ENCODE measurements around the gene SARM1.

The SARM1 gene

DNA sequence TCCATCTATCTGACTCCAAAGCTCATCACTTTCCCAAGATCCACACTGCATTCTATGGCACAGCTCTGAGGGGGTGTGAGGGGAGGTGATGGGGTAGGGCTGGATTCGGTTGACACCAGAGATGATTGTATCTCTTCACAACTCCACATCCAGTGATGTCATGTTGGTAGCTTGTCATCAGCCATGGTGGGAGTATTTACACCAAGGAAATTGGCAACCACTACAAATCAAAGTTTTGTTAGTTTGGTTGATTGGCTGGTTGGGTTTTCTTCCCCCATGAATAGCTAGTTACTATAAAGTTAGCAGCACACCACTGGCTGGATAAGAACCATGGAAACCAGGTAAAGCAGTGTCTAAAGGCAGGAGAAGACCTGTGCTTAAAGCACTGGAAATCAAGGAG is 19.5 kb downstream of the SARM1 start:
- H3K18ac ChIP-seq (ENCODE audit: low read depth in 1 of 2, low read length in 2 of 2), result no peak overlapping the region
- H4K8ac ChIP-seq (ENCODE audit: low read length), result no peak overlapping the region
- no peak overlapping the region for H3K23ac ChIP-seq (ENCODE audit: low read length in 2 of 2)
- no peak overlapping the region for H2BK12ac ChIP-seq (ENCODE audit: low read length in 2 of 2)
- no peak overlapping the region for H2BK5ac ChIP-seq (ENCODE audit: low read depth, low read length, poor library complexity, severe bottlenecking)
- no peak overlapping the region for H3K4me2 ChIP-seq (ENCODE audit: low read length, poor library complexity, severe bottlenecking)
- H3K9me3 ChIP-seq (ENCODE audit: control insufficient read depth, low read length), result no peaks in the 10 kb centered on the region
- H3K36me3 ChIP-seq (ENCODE audit: control insufficient read depth in 1 of 2, insufficient read depth in 2 of 2, low read depth in 1 of 2, low read length in 2 of 2), result peaks cover 7 to 32% of the 10 kb centered on the region in 2 experiments
- no peak overlapping the region for H3K14ac ChIP-seq (ENCODE audit: low read length in 2 of 2)
- no peak overlapping the region for H2BK15ac ChIP-seq (ENCODE audit: low read depth, poor library complexity, severe bottlenecking)
- no CpG with 5 or more reads among the region's 1 CpG for WGBS
- H4K91ac ChIP-seq (ENCODE audit: low read length), result no peak overlapping the region
- no peak overlapping the region for H3K4me3 ChIP-seq (ENCODE audit: insufficient read depth in 1 of 2, low read depth in 1 of 2, low read length in 2 of 2)
- no peak for DNase-seq
- H3K27ac ChIP-seq (ENCODE audit: low read length, poor library complexity, severe bottlenecking), result no peak overlapping the region
- H3K27me3 ChIP-seq (ENCODE audit: control insufficient read depth in 1 of 2, insufficient read depth in 1 of 2, low read length in 2 of 2), result no peaks in the 10 kb centered on the region
- H3K79me1 ChIP-seq (replicated peaks; ENCODE audit: low read length, poor library complexity, severe bottlenecking), result no peaks in the 10 kb centered on the region
- H2BK120ac ChIP-seq (ENCODE audit: low read depth, low read length), result no peak overlapping the region
- H2AFZ ChIP-seq (ENCODE audit: low read depth, low read length), result no peak overlapping the region
- H3K9ac ChIP-seq (ENCODE audit: low read length), result no peak overlapping the region
- no peaks in the 10 kb centered on the region for H3K4me1 ChIP-seq (ENCODE audit: control insufficient read depth, insufficient read depth, low read depth, low read length)
- no peak overlapping the region for H2AK5ac ChIP-seq (ENCODE audit: low read length, severe bottlenecking)
- H3K4ac ChIP-seq (ENCODE audit: low read depth in 1 of 2, low read length in 2 of 2), result no peak overlapping the region

GRCh38 chr17:28391401-28391800 is 19.9 kb downstream of the SARM1 start:
- Histone ChIP-seq H3K23ac (ENCODE audit: low read length in 2 of 2) (no peak overlapping the region), H4K91ac (ENCODE audit: low read length) (no peak overlapping the region), H3K27ac (ENCODE audit: low read length, poor library complexity, severe bottlenecking) (no peak overlapping the region), H3K9me3 (ENCODE audit: control insufficient read depth, low read length) (no peaks in the 10 kb centered on the region), H2BK15ac (ENCODE audit: low read depth, poor library complexity, severe bottlenecking) (no peak overlapping the region), H3K79me1 (replicated peaks; ENCODE audit: low read length, poor library complexity, severe bottlenecking) (no peaks in the 10 kb centered on the region), H2BK5ac (ENCODE audit: low read depth, low read length, poor library complexity, severe bottlenecking) (no peak overlapping the region), H3K27me3 (ENCODE audit: control insufficient read depth in 1 of 2, insufficient read depth in 1 of 2, low read length in 2 of 2) (no peaks in the 10 kb centered on the region), H2BK120ac (ENCODE audit: low read depth, low read length) (no peak overlapping the region), H4K8ac (ENCODE audit: low read length) (no peak overlapping the region), H3K4ac (ENCODE audit: low read depth in 1 of 2, low read length in 2 of 2) (no peak overlapping the region), H3K18ac (ENCODE audit: low read depth in 1 of 2, low read length in 2 of 2) (no peak overlapping the region), H3K9ac (ENCODE audit: low read length) (no peak overlapping the region), H3K36me3 (ENCODE audit: control insufficient read depth in 1 of 2, insufficient read depth in 2 of 2, low read depth in 1 of 2, low read length in 2 of 2) (peaks cover 10 to 34% of the 10 kb centered on the region in 2 experiments), H3K14ac (ENCODE audit: low read length in 2 of 2) (no peak overlapping the region), H3K4me3 (ENCODE audit: insufficient read depth in 1 of 2, low read depth in 1 of 2, low read length in 2 of 2) (no peak overlapping the region), H2AFZ (ENCODE audit: low read depth, low read length) (no peak overlapping the region), H2AK5ac (ENCODE audit: low read length, severe bottlenecking) (no peak overlapping the region), H2BK12ac (ENCODE audit: low read length in 2 of 2) (no peak overlapping the region), H3K4me1 (ENCODE audit: control insufficient read depth, insufficient read depth, low read depth, low read length) (peaks cover 3% of the 10 kb centered on the region), H3K4me2 (ENCODE audit: low read length, poor library complexity, severe bottlenecking) (no peak overlapping the region)
- DNase-seq, result no peak
- 83% methylated on average over 2 of the region's 2 CpGs for WGBS

GRCh38 chr17:28392491-28392890 is 21.0 kb downstream of the SARM1 start:
- Histone ChIP-seq H3K36me3 (ENCODE audit: control insufficient read depth in 1 of 2, insufficient read depth in 2 of 2, low read depth in 1 of 2, low read length in 2 of 2) (peaks cover 17 to 34% of the 10 kb centered on the region in 2 experiments), H2AK5ac (ENCODE audit: low read length, severe bottlenecking) (no peak overlapping the region), H3K79me1 (replicated peaks; ENCODE audit: low read length, poor library complexity, severe bottlenecking) (no peaks in the 10 kb centered on the region), H2BK12ac (ENCODE audit: low read length in 2 of 2) (no peak overlapping the region), H2AFZ (ENCODE audit: low read depth, low read length) (no peak overlapping the region), H2BK5ac (ENCODE audit: low read depth, low read length, poor library complexity, severe bottlenecking) (no peak overlapping the region), H3K23ac (ENCODE audit: low read length in 2 of 2) (no peak overlapping the region), H3K9ac (ENCODE audit: low read length) (peak overlapping the region; percentile 1), H3K14ac (ENCODE audit: low read length in 2 of 2) (no peak overlapping the region), H3K4ac (ENCODE audit: low read depth in 1 of 2, low read length in 2 of 2) (no peak overlapping the region), H2BK15ac (ENCODE audit: low read depth, poor library complexity, severe bottlenecking) (no peak overlapping the region), H4K8ac (ENCODE audit: low read length) (no peak overlapping the region), H3K4me1 (ENCODE audit: control insufficient read depth, insufficient read depth, low read depth, low read length) (peaks cover 3% of the 10 kb centered on the region), H3K27me3 (ENCODE audit: control insufficient read depth in 1 of 2, insufficient read depth in 1 of 2, low read length in 2 of 2) (no peaks in the 10 kb centered on the region), H3K4me2 (ENCODE audit: low read length, poor library complexity, severe bottlenecking) (no peak overlapping the region), H4K91ac (ENCODE audit: low read length) (no peak overlapping the region), H3K4me3 (ENCODE audit: insufficient read depth in 1 of 2, low read depth in 1 of 2, low read length in 2 of 2) (no peak overlapping the region), H3K27ac (ENCODE audit: low read length, poor library complexity, severe bottlenecking) (no peak overlapping the region), H2BK120ac (ENCODE audit: low read depth, low read length) (no peak overlapping the region), H3K9me3 (ENCODE audit: control insufficient read depth, low read length) (no peaks in the 10 kb centered on the region), H3K18ac (ENCODE audit: low read depth in 1 of 2, low read length in 2 of 2) (no peak overlapping the region)
- WGBS, result 69% methylated on average over 10 of the region's 10 CpGs
- DNase-seq, result no peak

GRCh38 chr17:28394337-28395116 is 23.0 kb downstream of the SARM1 start:
- H4K8ac ChIP-seq (ENCODE audit: low read length), result no peak overlapping the region
- peak; percentile 62 for DNase-seq
- peaks cover 17 to 33% of the 10 kb centered on the region in 2 experiments for H3K36me3 ChIP-seq (ENCODE audit: control insufficient read depth in 1 of 2, insufficient read depth in 2 of 2, low read depth in 1 of 2, low read length in 2 of 2)
- H2AFZ ChIP-seq (ENCODE audit: low read depth, low read length), result no peak overlapping the region
- no peak overlapping the region for H3K9ac ChIP-seq (ENCODE audit: low read length)
- no peak overlapping the region for H3K4ac ChIP-seq (ENCODE audit: low read depth in 1 of 2, low read length in 2 of 2)
- H3K4me2 ChIP-seq (ENCODE audit: low read length, poor library complexity, severe bottlenecking), result no peak overlapping the region
- H2BK15ac ChIP-seq (ENCODE audit: low read depth, poor library complexity, severe bottlenecking), result no peak overlapping the region
- H3K14ac ChIP-seq (ENCODE audit: low read length in 2 of 2), result no peak overlapping the region
- peaks cover 19% of the 10 kb centered on the region for H3K4me1 ChIP-seq (ENCODE audit: control insufficient read depth, insufficient read depth, low read depth, low read length)
- WGBS, result 79% methylated on average over 6 of the region's 7 CpGs
- H3K23ac ChIP-seq (ENCODE audit: low read length in 2 of 2), result no peak overlapping the region
- H2BK12ac ChIP-seq (ENCODE audit: low read length in 2 of 2), result no peak overlapping the region
- no peak overlapping the region for H3K18ac ChIP-seq (ENCODE audit: low read depth in 1 of 2, low read length in 2 of 2)
- H3K4me3 ChIP-seq (ENCODE audit: insufficient read depth in 1 of 2, low read depth in 1 of 2, low read length in 2 of 2), result no peak overlapping the region
- no peak overlapping the region for H2BK120ac ChIP-seq (ENCODE audit: low read depth, low read length)
- no peaks in the 10 kb centered on the region for H3K27me3 ChIP-seq (ENCODE audit: control insufficient read depth in 1 of 2, insufficient read depth in 1 of 2, low read length in 2 of 2)
- H3K9me3 ChIP-seq (ENCODE audit: control insufficient read depth, low read length), result no peaks in the 10 kb centered on the region
- H3K27ac ChIP-seq (ENCODE audit: low read length, poor library complexity, severe bottlenecking), result no peak overlapping the region
- H2AK5ac ChIP-seq (ENCODE audit: low read length, severe bottlenecking), result no peak overlapping the region
- H2BK5ac ChIP-seq (ENCODE audit: low read depth, low read length, poor library complexity, severe bottlenecking), result no peak overlapping the region
- H4K91ac ChIP-seq (ENCODE audit: low read length), result no peak overlapping the region
- H3K79me1 ChIP-seq (replicated peaks; ENCODE audit: low read length, poor library complexity, severe bottlenecking), result no peaks in the 10 kb centered on the region
